Measurements from ENCODE around the gene GRID2.
A peak's percentile ranks its signal among the peaks of the same experiment; 100 is the strongest.

Gene GRID2

GRCh38 chr4:92303621-92304027, at the start of gene GRID2:
TSS of gene GRID2 (plus strand) at chr4:92303966.
- Histone ChIP-seq H3K9me3 (ENCODE audit: control insufficient read depth in 5 of 5, low read length in 5 of 5) (no peaks in the 10 kb centered on the region), H3K4me3 (ENCODE audit: low read depth in 1 of 5, low read length in 5 of 5) (peak within 1 kb of the TSS in 4 of 5 donors; percentile 29 to 50 (median 40)), H3K27me3 (ENCODE audit: control insufficient read depth in 5 of 5, insufficient read depth in 4 of 5, low read length in 5 of 5) (peaks cover 17 to 39% (median 21%) of the 10 kb centered on the region in 5 donors), H3K27ac (ENCODE audit: low read depth, low read length) (no peak within 1 kb of the TSS), H3K9ac (ENCODE audit: low read length in 5 of 5) (no peak within 1 kb of the TSS), H3K36me3 (ENCODE audit: control insufficient read depth in 5 of 5, insufficient read depth in 5 of 5, low read length in 5 of 5) (no peaks in the 10 kb centered on the region), H3K4me1 (ENCODE audit: control insufficient read depth in 5 of 5, insufficient read depth in 5 of 5, low read length in 5 of 5) (peaks cover 2 to 27% (median 26%) of the 10 kb centered on the region in 5 donors)

GRCh38 chr4:92253986-92254671, 49.6 kb upstream of the GRID2 start:
- H3K4me1 ChIP-seq (ENCODE audit: control insufficient read depth in 5 of 5, insufficient read depth in 5 of 5, low read length in 5 of 5), result no peaks in the 10 kb centered on the region
- peak overlapping the region in 1 of 5 donors; percentile 34 for H3K4me3 ChIP-seq (ENCODE audit: low read depth in 1 of 5, low read length in 5 of 5)
- no peak overlapping the region for H3K9ac ChIP-seq (ENCODE audit: low read length in 5 of 5)
- H3K27me3 ChIP-seq (ENCODE audit: control insufficient read depth in 5 of 5, insufficient read depth in 4 of 5, low read length in 5 of 5), result no peaks in the 10 kb centered on the region
- peaks cover 3 to 25% (median 14%) of the 10 kb centered on the region in 5 donors for H3K9me3 ChIP-seq (ENCODE audit: control insufficient read depth in 5 of 5, low read length in 5 of 5)
- no peak overlapping the region for H3K27ac ChIP-seq (ENCODE audit: low read depth, low read length)
- no peaks in the 10 kb centered on the region for H3K36me3 ChIP-seq (ENCODE audit: control insufficient read depth in 5 of 5, insufficient read depth in 5 of 5, low read length in 5 of 5)

GRCh38 chr4:92254767-92255442, 48.9 kb upstream of the GRID2 start:
- Histone ChIP-seq H3K9ac (ENCODE audit: low read length in 5 of 5) (no peak overlapping the region), H3K27ac (ENCODE audit: low read depth, low read length) (no peak overlapping the region), H3K36me3 (ENCODE audit: control insufficient read depth in 5 of 5, insufficient read depth in 5 of 5, low read length in 5 of 5) (no peaks in the 10 kb centered on the region), H3K4me3 (ENCODE audit: low read depth in 1 of 5, low read length in 5 of 5) (peak overlapping the region in 1 of 5 donors; percentile 34), H3K9me3 (ENCODE audit: control insufficient read depth in 5 of 5, low read length in 5 of 5) (peaks cover 3 to 25% (median 14%) of the 10 kb centered on the region in 5 donors), H3K27me3 (ENCODE audit: control insufficient read depth in 5 of 5, insufficient read depth in 4 of 5, low read length in 5 of 5) (no peaks in the 10 kb centered on the region), H3K4me1 (ENCODE audit: control insufficient read depth in 5 of 5, insufficient read depth in 5 of 5, low read length in 5 of 5) (no peaks in the 10 kb centered on the region)

GRCh38 chr4:92255920-92256244, 47.9 kb upstream of the GRID2 start:
- no peak overlapping the region for H3K9ac ChIP-seq (ENCODE audit: low read length in 5 of 5)
- H3K9me3 ChIP-seq (ENCODE audit: control insufficient read depth in 5 of 5, low read length in 5 of 5), result peaks cover 3 to 25% (median 14%) of the 10 kb centered on the region in 5 donors
- no peak overlapping the region for H3K4me3 ChIP-seq (ENCODE audit: low read depth in 1 of 5, low read length in 5 of 5)
- H3K27ac ChIP-seq (ENCODE audit: low read depth, low read length), result no peak overlapping the region
- H3K36me3 ChIP-seq (ENCODE audit: control insufficient read depth in 5 of 5, insufficient read depth in 5 of 5, low read length in 5 of 5), result no peaks in the 10 kb centered on the region
- no peaks in the 10 kb centered on the region for H3K4me1 ChIP-seq (ENCODE audit: control insufficient read depth in 5 of 5, insufficient read depth in 5 of 5, low read length in 5 of 5)
- no peaks in the 10 kb centered on the region for H3K27me3 ChIP-seq (ENCODE audit: control insufficient read depth in 5 of 5, insufficient read depth in 4 of 5, low read length in 5 of 5)

- Histone ChIP-seq H3K4me3 (ENCODE audit: low read depth in 1 of 5, low read length in 5 of 5) (no peak overlapping the region), H3K27ac (ENCODE audit: low read depth, low read length) (no peak overlapping the region), H3K27me3 (ENCODE audit: control insufficient read depth in 5 of 5, insufficient read depth in 4 of 5, low read length in 5 of 5) (no peaks in the 10 kb centered on the region), H3K9ac (ENCODE audit: low read length in 5 of 5) (no peak overlapping the region), H3K4me1 (ENCODE audit: control insufficient read depth in 5 of 5, insufficient read depth in 5 of 5, low read length in 5 of 5) (no peaks in the 10 kb centered on the region), H3K36me3 (ENCODE audit: control insufficient read depth in 5 of 5, insufficient read depth in 5 of 5, low read length in 5 of 5) (no peaks in the 10 kb centered on the region), H3K9me3 (ENCODE audit: control insufficient read depth in 5 of 5, low read length in 5 of 5) (peaks cover 3 to 19% (median 14%) of the 10 kb centered on the region in 5 donors)
Observed at GRCh38 chr4:92257931-92258857, 45.6 kb upstream of the GRID2 start.

- no peaks in the 10 kb centered on the region for H3K27me3 ChIP-seq (ENCODE audit: control insufficient read depth in 5 of 5, insufficient read depth in 4 of 5, low read length in 5 of 5)
- no peak overlapping the region for H3K9ac ChIP-seq (ENCODE audit: low read length in 5 of 5)
- H3K36me3 ChIP-seq (ENCODE audit: control insufficient read depth in 5 of 5, insufficient read depth in 5 of 5, low read length in 5 of 5), result no peaks in the 10 kb centered on the region
- H3K4me3 ChIP-seq (ENCODE audit: low read depth in 1 of 5, low read length in 5 of 5), result no peak overlapping the region
- H3K9me3 ChIP-seq (ENCODE audit: control insufficient read depth in 5 of 5, low read length in 5 of 5), result peaks cover 0 to 6% (median 1%) of the 10 kb centered on the region in 5 donors
- peaks cover 0 to 2% (median 0%) of the 10 kb centered on the region in 5 donors for H3K4me1 ChIP-seq (ENCODE audit: control insufficient read depth in 5 of 5, insufficient read depth in 5 of 5, low read length in 5 of 5)
- no peak overlapping the region for H3K27ac ChIP-seq (ENCODE audit: low read depth, low read length)
Observed at GRCh38 chr4:92261256-92261655, 42.5 kb upstream of the GRID2 start.

- no peaks in the 10 kb centered on the region for H3K27me3 ChIP-seq (ENCODE audit: control insufficient read depth in 5 of 5, insufficient read depth in 4 of 5, low read length in 5 of 5)
- no peak overlapping the region for H3K27ac ChIP-seq (ENCODE audit: low read depth, low read length)
- no peak overlapping the region for H3K9ac ChIP-seq (ENCODE audit: low read length in 5 of 5)
- H3K4me1 ChIP-seq (ENCODE audit: control insufficient read depth in 5 of 5, insufficient read depth in 5 of 5, low read length in 5 of 5), result peaks cover 0 to 2% (median 0%) of the 10 kb centered on the region in 5 donors
- no peaks in the 10 kb centered on the region for H3K36me3 ChIP-seq (ENCODE audit: control insufficient read depth in 5 of 5, insufficient read depth in 5 of 5, low read length in 5 of 5)
- H3K4me3 ChIP-seq (ENCODE audit: low read depth in 1 of 5, low read length in 5 of 5), result no peak overlapping the region
- H3K9me3 ChIP-seq (ENCODE audit: control insufficient read depth in 5 of 5, low read length in 5 of 5), result no peaks in the 10 kb centered on the region
Observed at GRCh38 chr4:92262371-92262770, 41.4 kb upstream of the GRID2 start.

- Histone ChIP-seq H3K9ac (ENCODE audit: low read length in 5 of 5) (no peak overlapping the region), H3K4me1 (ENCODE audit: control insufficient read depth in 5 of 5, insufficient read depth in 5 of 5, low read length in 5 of 5) (peaks cover 0 to 2% (median 0%) of the 10 kb centered on the region in 5 donors), H3K4me3 (ENCODE audit: low read depth in 1 of 5, low read length in 5 of 5) (no peak overlapping the region), H3K27ac (ENCODE audit: low read depth, low read length) (no peak overlapping the region), H3K36me3 (ENCODE audit: control insufficient read depth in 5 of 5, insufficient read depth in 5 of 5, low read length in 5 of 5) (no peaks in the 10 kb centered on the region), H3K9me3 (ENCODE audit: control insufficient read depth in 5 of 5, low read length in 5 of 5) (no peaks in the 10 kb centered on the region), H3K27me3 (ENCODE audit: control insufficient read depth in 5 of 5, insufficient read depth in 4 of 5, low read length in 5 of 5) (no peaks in the 10 kb centered on the region)
Observed at GRCh38 chr4:92263010-92263409, 40.8 kb upstream of the GRID2 start.

GRCh38 chr4:92263575-92263974, 40.2 kb upstream of the GRID2 start:
- Histone ChIP-seq H3K4me1 (ENCODE audit: control insufficient read depth in 5 of 5, insufficient read depth in 5 of 5, low read length in 5 of 5) (peaks cover 0 to 2% (median 0%) of the 10 kb centered on the region in 5 donors), H3K4me3 (ENCODE audit: low read depth in 1 of 5, low read length in 5 of 5) (no peak overlapping the region), H3K27me3 (ENCODE audit: control insufficient read depth in 5 of 5, insufficient read depth in 4 of 5, low read length in 5 of 5) (no peaks in the 10 kb centered on the region), H3K36me3 (ENCODE audit: control insufficient read depth in 5 of 5, insufficient read depth in 5 of 5, low read length in 5 of 5) (no peaks in the 10 kb centered on the region), H3K27ac (ENCODE audit: low read depth, low read length) (no peak overlapping the region), H3K9ac (ENCODE audit: low read length in 5 of 5) (no peak overlapping the region), H3K9me3 (ENCODE audit: control insufficient read depth in 5 of 5, low read length in 5 of 5) (no peaks in the 10 kb centered on the region)

Data from subcutaneous abdominal adipose tissue (tissue), 5 donors.